ENCODE measurements around the gene UBTF.

The UBTF gene

GRCh38 chr17:44197107-44197506, 22.4 kb downstream of the UBTF start:
- DNase-seq = no peak

GRCh38 chr17:44193326-44194084, 26.0 kb downstream of the UBTF start:
- no peak for DNase-seq

GRCh38 chr17:44192750-44193149, 26.7 kb downstream of the UBTF start:
- DNase-seq = no peak

- DNase-seq = no peak
Observed at GRCh38 chr17:44191941-44192496, 27.5 kb downstream of the UBTF start.

- DNase-seq = no peak
Observed at GRCh38 chr17:44191369-44191768, 28.1 kb downstream of the UBTF start.

- no peak for DNase-seq
Observed at GRCh38 chr17:44190481-44190880, 29.0 kb downstream of the UBTF start.

GRCh38 chr17:44188576-44189403, 30.7 kb downstream of the UBTF start:
- no peak for DNase-seq

GRCh38 chr17:44187131-44187899, 32.2 kb downstream of the UBTF start:
- no peak for DNase-seq

GRCh38 chr17:44186307-44187130, 33.0 kb downstream of the UBTF start, which contains the start of gene TMUB2:
Gene TMUB2 (plus strand): TSS chr17:44186972. CDS start chr17:44187709, 737 bp downstream.
- no peak for DNase-seq

GRCh38 chr17:44184212-44184810, 35.2 kb downstream of the UBTF start:
- no peak for DNase-seq

- DNase-seq = no peak
Observed at GRCh38 chr17:44183024-44183423, 36.5 kb downstream of the UBTF start.

- DNase-seq = no peak
Observed at GRCh38 chr17:44178133-44178532, 41.3 kb downstream of the UBTF start.

- DNase-seq = no peak
Observed at GRCh38 chr17:44177640-44178039, 41.8 kb downstream of the UBTF start.

- no peak for DNase-seq
Observed at GRCh38 chr17:44176671-44177501, 42.6 kb downstream of the UBTF start.

GRCh38 chr17:44176257-44176656, 43.2 kb downstream of the UBTF start:
- DNase-seq = no peak

- DNase-seq = no peak
Observed at GRCh38 chr17:44174427-44174826, 45.0 kb downstream of the UBTF start.

- DNase-seq = no peak
Observed at GRCh38 chr17:44171931-44172455, 47.5 kb downstream of the UBTF start.

- no peak for DNase-seq
Observed at GRCh38 chr17:44170499-44171201, 48.8 kb downstream of the UBTF start, which contains the start of gene ASB16. Gene ASB16 (plus strand): TSS chr17:44170704. CDS start chr17:44170790, 86 bp downstream.

- no peak for DNase-seq
Observed at GRCh38 chr17:44170135-44170498, 49.4 kb downstream of the UBTF start.

Measured in cortex of kidney (tissue), 1 donor.